CD4-positive, alpha-beta memory T cell (primary cell): ENCODE data around the gene GPR132. TPM values are rescaled to one million over a fixed set of nuclear protein-coding genes. Genes with fewer than 3 reads are reported as not detected.
A peak's percentile ranks its signal among the peaks of the same experiment; 100 is the strongest.

ENCODE experiments used
- CTCF ChIA-PET: fragments of 350-600 bp; sonication (Branson Sonifier 250); formaldehyde crosslinking; loops from one replicate; lab custom pipeline; 2021; ENCODE audit warnings: inconsistent platforms; ENCODE audit not compliant: partially characterized antibody; lab: Charles Lee
- POLR2A ChIA-PET: fragments of 350-600 bp; sonication (Branson Sonifier 250); formaldehyde crosslinking; loops from one replicate; lab custom pipeline; 2021; ENCODE audit not compliant: partially characterized antibody; lab: Charles Lee
- DNase-seq, 5 donors: peaks; one replicate each; pipeline versions ENCODE4 v3.0.0 to v3.0.0-alpha.2; 2020 to 2022; ENCODE audit warnings: mixed read lengths in 1 of 5
- H3K27ac ChIP-seq: one replicate; pipeline ENCODE4 v1.7.0; 2013; ENCODE audit warnings: low read depth, low read length
- H3K27me3 ChIP-seq: 2 replicates; pipeline ENCODE4 v1.7.0; 2013; ENCODE audit warnings: mild to moderate bottlenecking, low read length, moderate library complexity; ENCODE audit not compliant: insufficient read depth
- H3K36me3 ChIP-seq: 2 replicates; pipeline ENCODE4 v1.7.0; 2013; ENCODE audit warnings: mild to moderate bottlenecking, low read length, moderate library complexity; ENCODE audit not compliant: insufficient read depth
- H3K4me1 ChIP-seq: 2 replicates; pipeline ENCODE4 v1.7.0; 2013; ENCODE audit warnings: mild to moderate bottlenecking, low read length, moderate library complexity; ENCODE audit not compliant: insufficient read depth
- H3K4me3 ChIP-seq, 2 donors: one replicate each; pipeline ENCODE4 v1.7.0; 2013; ENCODE audit warnings: low read length in 2 of 2, mild to moderate bottlenecking in 1 of 2
- H3K9me3 ChIP-seq, 2 donors: one replicate each; pipeline ENCODE4 v1.7.0; 2013; ENCODE audit warnings: low read length in 2 of 2, control low read depth in 1 of 2; ENCODE audit not compliant: control insufficient read depth in 1 of 2
- H3K27ac Mint-ChIP-seq, 7 donors: one replicate each; pipeline ENCODE4 v1.8.0; 2020 to 2021; ENCODE audit warnings: mixed read lengths in 7 of 7, mild to moderate bottlenecking in 6 of 7, inconsistent platforms in 3 of 7, moderate library complexity in 3 of 7
- H3K27me3 Mint-ChIP-seq, 2 donors: one replicate each; pipeline ENCODE4 v1.8.0; 2020 to 2021; ENCODE audit warnings: mixed read lengths in 2 of 2
- H3K36me3 Mint-ChIP-seq, 2 donors: one replicate each; pipeline ENCODE4 v1.8.0; 2020 to 2021; ENCODE audit warnings: mixed read lengths in 2 of 2, inconsistent platforms in 1 of 2, mild to moderate bottlenecking in 1 of 2
- H3K4me1 Mint-ChIP-seq, 4 donors: one replicate each; pipeline ENCODE4 v1.8.0; 2020 to 2021; ENCODE audit warnings: mixed read lengths in 4 of 4, mild to moderate bottlenecking in 1 of 4
- H3K4me3 Mint-ChIP-seq, 8 donors: one replicate each; pipeline ENCODE4 v1.8.0; 2020 to 2021; ENCODE audit warnings: mixed read lengths in 8 of 8, mild to moderate bottlenecking in 7 of 8, moderate library complexity in 6 of 8, inconsistent platforms in 3 of 8
- H3K9me3 Mint-ChIP-seq, 8 donors: one replicate each; pipeline ENCODE4 v1.8.0; 2020 to 2021; ENCODE audit warnings: mixed read lengths in 8 of 8, mild to moderate bottlenecking in 5 of 8, inconsistent platforms in 3 of 8, moderate library complexity in 1 of 8
- intact Hi-C: fragments of 100-400 bp; cut with micrococcal nuclease; formaldehyde crosslinking; loops from one replicate; pipeline ENCODE4 v1.15.1; 2023
- polyA plus RNA-seq, 2 donors: library from polyadenylated mRNA; unstranded; fragments of 300-500 nt; fragmentation: Illumina TruSeq; gene quantifications; one replicate each; pipeline ENCODE4 v1.2.3, GENCODE V29; 2021
- total RNA-seq, 2 experiments: library from RNA; stranded (reverse); gene quantifications; one replicate each; pipeline ENCODE4 v1.2.3, GENCODE V29; 2021

Gene GPR132
- total and polyA plus RNA-seq, 4 experiments from 2014 or later = 4.9 to 49.2 (median 43.7) TPM

- Histone ChIP-seq H3K36me3 (peaks cover 23% of the 10 kb centered on the region), H3K4me1 (peaks cover 9% of the 10 kb centered on the region), H3K27me3 (no peaks in the 10 kb centered on the region), H3K4me3 (no peak overlapping the region), H3K27ac (no peak overlapping the region), H3K9me3 (no peaks in the 10 kb centered on the region)
- ChIA-PET POLR2A (interaction anchor here (0.7 to 3.4 kb wide), 5 partner anchors 13 to 39 kb away, joined by 3 to 27 read pairs (median 4); partner anchors contain the start of genes CDCA4 and GPR132), CTCF (interaction anchor here (1.1 to 9.2 kb wide), 7 partner anchors 12 to 305 kb away, joined by 3 to 162 read pairs (median 9); partner anchors contain the start of gene GPR132)
- DNase-seq = no peak
- peaks cover 2 to 3% of the 10 kb centered on the region in 2 donors for H3K27me3 Mint-ChIP-seq
- intact Hi-C loops = no loop called here
- H3K36me3 Mint-ChIP-seq = peaks cover 13 to 29% of the 10 kb centered on the region in 2 donors
- peaks cover 5 to 18% (median 9%) of the 10 kb centered on the region in 4 donors for H3K4me1 Mint-ChIP-seq
- H3K4me3 Mint-ChIP-seq = no peak overlapping the region
- H3K9me3 Mint-ChIP-seq = no peaks in the 10 kb centered on the region
- H3K27ac Mint-ChIP-seq = peak overlapping the region in 1 of 7 donors; percentile 80
These were observed 17.8 kb downstream of the GPR132 start for GRCh38 chr14:105047283-105048016.

- Mint-ChIP-seq H3K36me3 (peaks cover 12 to 26% of the 10 kb centered on the region in 2 donors), H3K9me3 (no peaks in the 10 kb centered on the region), H3K4me1 (peaks cover 5 to 17% (median 9%) of the 10 kb centered on the region in 4 donors), H3K27ac (no peak overlapping the region), H3K4me3 (no peak overlapping the region), H3K27me3 (peaks cover 2 to 3% of the 10 kb centered on the region in 2 donors)
- no peak overlapping the region for H3K4me3 ChIP-seq
- H3K36me3 ChIP-seq = peaks cover 21% of the 10 kb centered on the region
- CTCF ChIA-PET = interaction anchor here (0.7 to 9.2 kb wide), 19 partner anchors 11 to 305 kb away, joined by 3 to 162 read pairs (median 11); partner anchors contain the start of genes AHNAK2, CDCA4, CLBA1 and GPR132
- H3K4me1 ChIP-seq = peaks cover 9% of the 10 kb centered on the region
- POLR2A ChIA-PET = interaction anchor here (1.0 to 3.8 kb wide), 7 partner anchors 14 to 280 kb away, joined by 3 to 27 read pairs (median 4); partner anchors contain the start of genes CLBA1 and GPR132
- intact Hi-C loops = no loop called here
- no peaks in the 10 kb centered on the region for H3K27me3 ChIP-seq
- no peak overlapping the region for H3K27ac ChIP-seq
- DNase-seq = no peak
- no peaks in the 10 kb centered on the region for H3K9me3 ChIP-seq
These were observed 18.3 kb downstream of the GPR132 start for GRCh38 chr14:105046891-105047282.

- CTCF ChIA-PET = interaction anchor here (0.5 to 9.2 kb wide), 31 partner anchors 8 to 297 kb away, joined by 3 to 162 read pairs (median 9); partner anchors contain the start of genes AHNAK2, CDCA4, CLBA1 and GPR132
- Mint-ChIP-seq H3K4me3 (peak overlapping the region in 4 of 8 donors; percentile 5 to 52 (median 27)), H3K27me3 (peaks cover 2 to 3% of the 10 kb centered on the region in 2 donors), H3K9me3 (no peaks in the 10 kb centered on the region), H3K36me3 (peaks cover 3 to 16% of the 10 kb centered on the region in 2 donors), H3K4me1 (peaks cover 5 to 14% (median 9%) of the 10 kb centered on the region in 4 donors), H3K27ac (peak overlapping the region in 6 of 7 donors; percentile 77 to 86 (median 82))
- no peaks in the 10 kb centered on the region for H3K27me3 ChIP-seq
- no peaks in the 10 kb centered on the region for H3K9me3 ChIP-seq
- peaks cover 9% of the 10 kb centered on the region for H3K4me1 ChIP-seq
- POLR2A ChIA-PET = interaction anchor here (0.9 to 3.8 kb wide), 12 partner anchors 15 to 281 kb away, joined by 3 to 27 read pairs (median 10); partner anchors contain the start of genes CDCA4, CLBA1 and GPR132
- no peak overlapping the region for H3K27ac ChIP-seq
- H3K36me3 ChIP-seq = peaks cover 10% of the 10 kb centered on the region
- H3K4me3 ChIP-seq = no peak overlapping the region
- intact Hi-C loops = loop anchor here (1.0 kb wide), 5 partner anchors 25 to 113 kb away; partner anchors contain the start of gene CDCA4
- DNase-seq = peak; percentile 86 to 91 (median 88)
These were observed 19.4 kb downstream of the GPR132 start for GRCh38 chr14:105045710-105046326.

GRCh38 chr14:105043641-105044040, 21.6 kb downstream of the GPR132 start:
- no peaks in the 10 kb centered on the region for H3K27me3 ChIP-seq
- peaks cover 0 to 2% of the 10 kb centered on the region in 2 donors for H3K36me3 Mint-ChIP-seq
- peaks cover 2 to 3% of the 10 kb centered on the region in 2 donors for H3K27me3 Mint-ChIP-seq
- H3K27ac ChIP-seq = no peak overlapping the region
- no peak overlapping the region for H3K4me3 Mint-ChIP-seq
- H3K27ac Mint-ChIP-seq = peak overlapping the region in 1 of 7 donors; percentile 44
- no peak for DNase-seq
- H3K9me3 ChIP-seq = no peaks in the 10 kb centered on the region
- peaks cover 5 to 14% (median 10%) of the 10 kb centered on the region in 4 donors for H3K4me1 Mint-ChIP-seq
- no peaks in the 10 kb centered on the region for H3K9me3 Mint-ChIP-seq
- no peak overlapping the region for H3K4me3 ChIP-seq
- CTCF ChIA-PET = interaction anchor here (0.8 to 9.2 kb wide), 17 partner anchors 10 to 299 kb away, joined by 3 to 162 read pairs (median 5); partner anchors contain the start of genes AHNAK2, CDCA4, CLBA1 and GPR132
- POLR2A ChIA-PET = interaction anchor here (1.3 to 3.8 kb wide), 4 partner anchors 9 to 69 kb away, joined by 4 to 26 read pairs (median 16); partner anchors contain the start of genes CDCA4 and CLBA1
- intact Hi-C loops = no loop called here
- peaks cover 9% of the 10 kb centered on the region for H3K4me1 ChIP-seq
- no peaks in the 10 kb centered on the region for H3K36me3 ChIP-seq

- Histone ChIP-seq H3K27me3 (no peaks in the 10 kb centered on the region), H3K9me3 (no peaks in the 10 kb centered on the region), H3K4me1 (peaks cover 9% of the 10 kb centered on the region), H3K4me3 (no peak overlapping the region), H3K36me3 (no peaks in the 10 kb centered on the region), H3K27ac (no peak overlapping the region)
- Mint-ChIP-seq H3K27ac (no peak overlapping the region), H3K4me1 (peaks cover 5 to 14% (median 10%) of the 10 kb centered on the region in 4 donors), H3K9me3 (no peaks in the 10 kb centered on the region), H3K4me3 (no peak overlapping the region), H3K36me3 (peaks cover 0 to 2% of the 10 kb centered on the region in 2 donors), H3K27me3 (peaks cover 2 to 3% of the 10 kb centered on the region in 2 donors)
- POLR2A ChIA-PET = interaction anchor here (1.3 to 3.8 kb wide), 2 partner anchors 9 to 58 kb away, joined by 4 to 26 read pairs; partner anchors contain the start of gene CLBA1
- DNase-seq = peak in 1 of 5 donors; percentile 21
- CTCF ChIA-PET = interaction anchor here (0.9 to 9.2 kb wide), 6 partner anchors 11 to 299 kb away, joined by 3 to 162 read pairs (median 3); partner anchors contain the start of gene GPR132
- intact Hi-C loops = no loop called here
These were observed 22.4 kb downstream of the GPR132 start for GRCh38 chr14:105042813-105043212.

GRCh38 chr14:105041841-105042765, 23.1 kb downstream of the GPR132 start:
- H3K27ac ChIP-seq = no peak overlapping the region
- peaks cover 0 to 2% of the 10 kb centered on the region in 2 donors for H3K36me3 Mint-ChIP-seq

More at GRCh38 chr14:105041841-105042765, 23.1 kb downstream of the GPR132 start:
- no peaks in the 10 kb centered on the region for H3K9me3 ChIP-seq
- peaks cover 2 to 3% of the 10 kb centered on the region in 2 donors for H3K27me3 Mint-ChIP-seq
- intact Hi-C loops = no loop called here
- H3K4me1 ChIP-seq = peaks cover 9% of the 10 kb centered on the region
- ChIA-PET CTCF (interaction anchor here (1.2 to 9.2 kb wide), 3 partner anchors 12 to 68 kb away, joined by 3 to 162 read pairs (median 7); no protein-coding TSS in a partner anchor), POLR2A (no interaction called here)
- H3K4me3 Mint-ChIP-seq = no peak overlapping the region
- no peak overlapping the region for H3K27ac Mint-ChIP-seq
- no peak for DNase-seq
- no peaks in the 10 kb centered on the region for H3K36me3 ChIP-seq
- no peaks in the 10 kb centered on the region for H3K27me3 ChIP-seq
- H3K4me3 ChIP-seq = no peak overlapping the region
- no peaks in the 10 kb centered on the region for H3K9me3 Mint-ChIP-seq
- peaks cover 5 to 14% (median 10%) of the 10 kb centered on the region in 4 donors for H3K4me1 Mint-ChIP-seq
